ENCODE results near the gene MFSD2A.
"Not testable (repeated sequence)": the region's sequence is repeated elsewhere in the genome, so short reads cannot be mapped to it uniquely, and the experiment has no call there.

MFSD2A gene

GRCh38 chr1:39976732-39977131 is 21.8 kb downstream of the MFSD2A start:
- H3K36me3 ChIP-seq (ENCODE audit: control insufficient read depth, low read depth, low read length), result no peaks in the 10 kb centered on the region
- H3K4me1 ChIP-seq (ENCODE audit: control insufficient read depth, low read depth, low read length), result peaks cover 17% of the 10 kb centered on the region
- H3K4me3 ChIP-seq (ENCODE audit: low read length), result no peak overlapping the region
- H3K9me3 ChIP-seq (ENCODE audit: control insufficient read depth, low read depth, low read length), result no peaks in the 10 kb centered on the region
- peak overlapping the region; percentile 50 for H3K27ac ChIP-seq (ENCODE audit: low read length)
- H3K9ac ChIP-seq (ENCODE audit: low read length), result no peak overlapping the region
- H3K27me3 ChIP-seq (ENCODE audit: control insufficient read depth, insufficient read depth, low read length), result no peaks in the 10 kb centered on the region

DNA sequence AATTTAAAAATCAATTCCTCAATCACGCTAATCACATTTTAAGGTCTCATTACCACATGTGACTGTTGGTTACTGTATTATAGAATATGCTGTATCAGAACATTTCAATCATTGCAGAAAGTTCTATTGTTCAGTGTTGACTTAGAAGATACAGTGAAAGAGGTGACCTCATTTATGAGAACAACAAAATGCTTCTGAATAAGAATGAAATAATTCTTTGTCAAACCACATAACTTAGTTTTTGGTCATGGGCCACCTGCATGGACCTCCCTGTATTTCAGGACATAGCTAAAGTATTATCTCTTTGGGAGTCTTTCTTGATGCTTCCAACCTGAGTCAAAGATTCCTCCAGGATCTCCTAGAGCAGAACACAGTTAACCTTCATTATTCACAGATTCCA is 22.3 kb downstream of the MFSD2A start:
- peaks cover 21% of the 10 kb centered on the region for H3K4me1 ChIP-seq (ENCODE audit: control insufficient read depth, low read depth, low read length)
- no peak overlapping the region for H3K9ac ChIP-seq (ENCODE audit: low read length)
- H3K36me3 ChIP-seq (ENCODE audit: control insufficient read depth, low read depth, low read length), result no peaks in the 10 kb centered on the region
- H3K27me3 ChIP-seq (ENCODE audit: control insufficient read depth, insufficient read depth, low read length), result no peaks in the 10 kb centered on the region
- peak overlapping the region; percentile 50 for H3K27ac ChIP-seq (ENCODE audit: low read length)
- H3K9me3 ChIP-seq (ENCODE audit: control insufficient read depth, low read depth, low read length), result no peaks in the 10 kb centered on the region
- H3K4me3 ChIP-seq (ENCODE audit: low read length), result no peak overlapping the region

DNA sequence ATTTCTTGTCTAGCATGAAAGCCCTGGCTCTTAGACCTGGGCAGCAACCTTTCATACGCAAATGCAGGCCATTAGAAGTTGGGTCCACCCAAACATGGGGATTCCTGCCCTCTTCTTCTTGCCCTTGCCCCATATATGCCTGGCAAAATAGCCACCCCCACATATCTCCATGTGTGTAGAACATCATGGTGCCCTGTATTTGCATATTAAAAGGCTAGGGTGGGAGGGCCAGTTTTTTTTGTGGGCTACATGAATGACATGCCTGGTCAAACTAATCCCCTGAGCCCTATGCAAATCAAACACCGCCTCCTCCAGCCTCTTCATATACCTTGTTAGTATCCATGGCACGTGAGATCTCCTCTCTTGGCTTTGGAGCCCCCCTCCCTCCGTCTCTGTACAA is 24.7 kb downstream of the MFSD2A start:
- Histone ChIP-seq H3K27ac (ENCODE audit: low read length) (peak overlapping the region; percentile 35), H3K4me3 (ENCODE audit: low read length) (no peak overlapping the region)

GRCh38 chr1:39980555-39981313 is 25.8 kb downstream of the MFSD2A start:
- Histone ChIP-seq H3K9me3 (ENCODE audit: control insufficient read depth, low read depth, low read length) (no peaks in the 10 kb centered on the region), H3K36me3 (ENCODE audit: control insufficient read depth, low read depth, low read length) (no peaks in the 10 kb centered on the region), H3K27ac (ENCODE audit: low read length) (no peak overlapping the region), H3K27me3 (ENCODE audit: control insufficient read depth, insufficient read depth, low read length) (no peaks in the 10 kb centered on the region), H3K4me1 (ENCODE audit: control insufficient read depth, low read depth, low read length) (peaks cover 24% of the 10 kb centered on the region), H3K4me3 (ENCODE audit: low read length) (no peak overlapping the region), H3K9ac (ENCODE audit: low read length) (no peak overlapping the region)

More for the DNA sequence above, 24.7 kb downstream of the MFSD2A start:
- Histone ChIP-seq H3K9me3 (ENCODE audit: control insufficient read depth, low read depth, low read length) (no peaks in the 10 kb centered on the region), H3K4me1 (ENCODE audit: control insufficient read depth, low read depth, low read length) (peaks cover 21% of the 10 kb centered on the region), H3K36me3 (ENCODE audit: control insufficient read depth, low read depth, low read length) (no peaks in the 10 kb centered on the region), H3K27me3 (ENCODE audit: control insufficient read depth, insufficient read depth, low read length) (no peaks in the 10 kb centered on the region), H3K9ac (ENCODE audit: low read length) (no peak overlapping the region)

- Histone ChIP-seq H3K4me3 (ENCODE audit: low read length) (no peak overlapping the region), H3K9me3 (ENCODE audit: control insufficient read depth, low read depth, low read length) (no peaks in the 10 kb centered on the region), H3K36me3 (ENCODE audit: control insufficient read depth, low read depth, low read length) (no peaks in the 10 kb centered on the region), H3K27me3 (ENCODE audit: control insufficient read depth, insufficient read depth, low read length) (no peaks in the 10 kb centered on the region), H3K4me1 (ENCODE audit: control insufficient read depth, low read depth, low read length) (peaks cover 27% of the 10 kb centered on the region), H3K27ac (ENCODE audit: low read length) (no peak overlapping the region), H3K9ac (ENCODE audit: low read length) (no peak overlapping the region)
These were observed 26.4 kb downstream of the MFSD2A start for GRCh38 chr1:39981385-39981784.

DNA sequence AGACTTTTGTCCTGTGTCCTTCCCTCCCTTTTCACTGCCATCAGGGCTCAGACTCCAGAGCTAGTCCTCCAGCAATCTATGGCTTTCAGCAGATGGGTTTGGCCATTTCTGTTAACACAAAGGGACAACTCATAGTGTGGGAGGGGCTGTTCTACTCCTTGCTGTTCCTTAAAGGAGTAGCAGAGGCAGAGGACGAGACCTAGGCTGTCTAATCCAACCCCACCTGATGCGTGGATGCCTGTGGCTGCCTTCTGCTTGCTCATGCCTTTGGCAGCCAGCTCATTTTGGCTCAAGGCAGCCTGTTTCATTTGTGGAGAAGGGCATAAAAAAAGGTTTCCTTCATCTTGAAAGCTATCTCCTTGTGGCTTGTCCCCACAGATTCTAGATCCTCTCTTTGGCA is 27.0 kb downstream of the MFSD2A start:
- no peaks in the 10 kb centered on the region for H3K27me3 ChIP-seq (ENCODE audit: control insufficient read depth, insufficient read depth, low read length)
- H3K4me3 ChIP-seq (ENCODE audit: low read length), result no peak overlapping the region
- H3K36me3 ChIP-seq (ENCODE audit: control insufficient read depth, low read depth, low read length), result no peaks in the 10 kb centered on the region
- H3K9me3 ChIP-seq (ENCODE audit: control insufficient read depth, low read depth, low read length), result no peaks in the 10 kb centered on the region
- peaks cover 26% of the 10 kb centered on the region for H3K4me1 ChIP-seq (ENCODE audit: control insufficient read depth, low read depth, low read length)
- no peak overlapping the region for H3K9ac ChIP-seq (ENCODE audit: low read length)
- H3K27ac ChIP-seq (ENCODE audit: low read length), result no peak overlapping the region

DNA sequence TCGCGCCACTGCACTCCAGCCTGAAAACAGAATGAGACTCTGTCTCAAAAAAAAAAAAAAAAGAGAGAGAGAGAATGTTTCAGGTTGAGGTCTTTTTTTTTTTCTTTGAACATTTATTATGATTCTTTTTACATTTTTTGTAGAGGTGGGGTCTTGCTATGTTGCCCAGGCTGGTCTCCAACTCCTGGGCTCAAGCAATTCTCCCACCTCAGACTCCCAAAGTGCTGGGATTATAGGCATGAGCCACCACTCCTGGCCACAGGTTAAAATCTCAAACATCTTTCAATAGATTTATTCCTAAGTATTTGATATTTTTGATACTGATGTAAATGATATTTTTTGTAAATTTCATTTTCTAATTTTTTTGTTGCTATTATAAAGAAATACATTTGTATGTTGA is 29.5 kb downstream of the MFSD2A start:
- not testable (repeated sequence) for H3K9me3 ChIP-seq (ENCODE audit: control insufficient read depth, low read depth, low read length); H3K4me3 ChIP-seq (ENCODE audit: low read length); H3K27ac ChIP-seq (ENCODE audit: low read length); H3K36me3 ChIP-seq (ENCODE audit: control insufficient read depth, low read depth, low read length); H3K9ac ChIP-seq (ENCODE audit: low read length); H3K27me3 ChIP-seq (ENCODE audit: control insufficient read depth, insufficient read depth, low read length)
- peaks cover 22% of the 10 kb centered on the region for H3K4me1 ChIP-seq (ENCODE audit: control insufficient read depth, low read depth, low read length)

- no peaks in the 10 kb centered on the region for H3K9me3 ChIP-seq (ENCODE audit: control insufficient read depth, low read depth, low read length)
- H3K36me3 ChIP-seq (ENCODE audit: control insufficient read depth, low read depth, low read length), result no peaks in the 10 kb centered on the region
- peaks cover 18% of the 10 kb centered on the region for H3K4me1 ChIP-seq (ENCODE audit: control insufficient read depth, low read depth, low read length)
- no peak overlapping the region for H3K27ac ChIP-seq (ENCODE audit: low read length)
- H3K4me3 ChIP-seq (ENCODE audit: low read length), result no peak overlapping the region
- H3K27me3 ChIP-seq (ENCODE audit: control insufficient read depth, insufficient read depth, low read length), result no peaks in the 10 kb centered on the region
- H3K9ac ChIP-seq (ENCODE audit: low read length), result no peak overlapping the region
These were observed 30.0 kb downstream of the MFSD2A start for GRCh38 chr1:39984951-39985350.

- Histone ChIP-seq H3K9ac (ENCODE audit: low read length) (no peak overlapping the region), H3K4me3 (ENCODE audit: low read length) (no peak overlapping the region), H3K27ac (ENCODE audit: low read length) (no peak overlapping the region), H3K36me3 (ENCODE audit: control insufficient read depth, low read depth, low read length) (no peaks in the 10 kb centered on the region), H3K9me3 (ENCODE audit: control insufficient read depth, low read depth, low read length) (no peaks in the 10 kb centered on the region), H3K27me3 (ENCODE audit: control insufficient read depth, insufficient read depth, low read length) (no peaks in the 10 kb centered on the region), H3K4me1 (ENCODE audit: control insufficient read depth, low read depth, low read length) (peaks cover 5% of the 10 kb centered on the region)
These were observed 32.9 kb downstream of the MFSD2A start for GRCh38 chr1:39987869-39988268.

DNA sequence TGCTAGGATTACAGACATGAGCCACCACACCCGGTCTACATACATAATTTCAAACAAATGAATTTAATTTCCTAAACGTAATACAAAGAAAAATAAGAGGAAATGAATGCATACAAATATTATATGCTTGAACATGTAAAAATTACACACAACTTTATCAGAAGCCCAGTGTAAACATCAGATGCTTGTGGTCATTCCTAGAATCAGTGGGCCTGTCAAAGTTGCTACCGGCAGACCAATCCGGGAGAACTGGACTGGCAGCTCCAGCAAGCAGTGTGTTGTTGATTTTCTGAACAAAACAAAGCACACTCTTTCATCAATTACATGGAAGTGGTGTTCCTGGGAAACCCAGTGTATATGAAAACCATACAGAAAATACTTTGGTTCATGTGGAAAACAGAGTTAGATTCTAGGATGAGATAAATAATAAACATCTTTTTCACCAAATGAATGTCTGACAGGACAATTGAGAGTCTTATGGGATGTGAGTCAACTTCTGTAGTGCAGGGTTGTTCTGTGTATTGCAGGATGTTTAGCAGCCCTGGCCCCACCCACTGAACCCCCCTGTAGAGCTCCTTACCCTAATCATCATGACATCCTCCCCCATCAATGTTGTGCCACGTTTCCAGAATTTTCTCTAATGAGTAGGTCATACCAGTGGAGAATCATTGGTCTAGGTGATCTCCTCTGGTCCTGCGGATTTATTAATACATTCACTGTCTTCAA is 33.8 kb downstream of the MFSD2A start:
- H3K27ac ChIP-seq (ENCODE audit: low read length), result no peak overlapping the region
- H3K27me3 ChIP-seq (ENCODE audit: control insufficient read depth, insufficient read depth, low read length), result no peaks in the 10 kb centered on the region
- H3K4me3 ChIP-seq (ENCODE audit: low read length), result no peak overlapping the region
- H3K4me1 ChIP-seq (ENCODE audit: control insufficient read depth, low read depth, low read length), result peaks cover 5% of the 10 kb centered on the region
- H3K36me3 ChIP-seq (ENCODE audit: control insufficient read depth, low read depth, low read length), result no peaks in the 10 kb centered on the region
- H3K9me3 ChIP-seq (ENCODE audit: control insufficient read depth, low read depth, low read length), result no peaks in the 10 kb centered on the region
- no peak overlapping the region for H3K9ac ChIP-seq (ENCODE audit: low read length)

DNA sequence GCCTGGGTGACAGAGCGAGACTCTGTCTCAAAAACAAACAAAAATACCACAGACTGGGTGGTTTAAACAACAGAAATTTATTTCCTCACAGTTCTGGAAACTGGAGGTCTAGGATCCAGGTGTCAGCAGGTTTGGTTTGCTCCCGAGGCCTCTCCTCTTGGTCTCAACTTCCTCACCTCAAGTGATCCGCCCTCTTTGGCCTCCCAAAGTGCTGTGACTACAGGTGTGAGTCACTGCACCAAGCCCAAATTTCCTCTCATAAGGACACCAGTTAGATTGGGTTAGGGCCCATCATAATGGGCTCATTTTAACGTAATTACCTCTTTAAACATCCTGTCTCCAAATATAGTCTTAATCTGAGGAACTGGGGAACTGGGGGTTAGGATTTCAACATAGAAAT is 35.5 kb downstream of the MFSD2A start:
- Histone ChIP-seq H3K4me1 (ENCODE audit: control insufficient read depth, low read depth, low read length) (peaks cover 5% of the 10 kb centered on the region), H3K27me3 (ENCODE audit: control insufficient read depth, insufficient read depth, low read length) (no peaks in the 10 kb centered on the region), H3K9me3 (ENCODE audit: control insufficient read depth, low read depth, low read length) (no peaks in the 10 kb centered on the region), H3K4me3 (ENCODE audit: low read length) (no peak overlapping the region), H3K27ac (ENCODE audit: low read length) (no peak overlapping the region), H3K36me3 (ENCODE audit: control insufficient read depth, low read depth, low read length) (no peaks in the 10 kb centered on the region), H3K9ac (ENCODE audit: low read length) (no peak overlapping the region)

DNA sequence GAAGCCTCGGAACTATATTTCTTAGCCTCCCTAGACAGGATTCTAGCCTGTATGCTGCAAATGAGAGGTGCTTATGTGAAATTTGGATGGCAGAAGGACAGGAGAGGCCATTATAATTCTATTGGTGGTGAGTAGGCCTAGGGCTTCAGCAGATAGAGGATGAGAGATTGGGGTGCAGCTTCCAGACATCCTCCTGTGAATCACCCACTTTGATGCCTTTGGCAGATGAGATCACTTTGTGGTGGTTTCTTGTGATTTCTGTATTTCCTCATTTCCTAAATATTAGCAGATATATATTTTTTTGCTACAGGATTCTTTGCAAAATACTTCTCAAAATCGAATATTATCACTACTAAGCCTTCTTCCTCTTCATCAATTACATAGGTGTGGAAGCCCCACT is 37.3 kb downstream of the MFSD2A start:
- Histone ChIP-seq H3K36me3 (ENCODE audit: control insufficient read depth, low read depth, low read length) (no peaks in the 10 kb centered on the region), H3K4me1 (ENCODE audit: control insufficient read depth, low read depth, low read length) (no peaks in the 10 kb centered on the region), H3K9me3 (ENCODE audit: control insufficient read depth, low read depth, low read length) (no peaks in the 10 kb centered on the region), H3K4me3 (ENCODE audit: low read length) (no peak overlapping the region), H3K27ac (ENCODE audit: low read length) (no peak overlapping the region), H3K9ac (ENCODE audit: low read length) (no peak overlapping the region), H3K27me3 (ENCODE audit: control insufficient read depth, insufficient read depth, low read length) (no peaks in the 10 kb centered on the region)

Data from iPS-18a (cell line).